ENCODE measurements around the gene RALGAPA2.
"Not testable (repeated sequence)": the region's sequence is repeated elsewhere in the genome, so short reads cannot be mapped to it uniquely, and the experiment has no call there.

The RALGAPA2 gene

DNA sequence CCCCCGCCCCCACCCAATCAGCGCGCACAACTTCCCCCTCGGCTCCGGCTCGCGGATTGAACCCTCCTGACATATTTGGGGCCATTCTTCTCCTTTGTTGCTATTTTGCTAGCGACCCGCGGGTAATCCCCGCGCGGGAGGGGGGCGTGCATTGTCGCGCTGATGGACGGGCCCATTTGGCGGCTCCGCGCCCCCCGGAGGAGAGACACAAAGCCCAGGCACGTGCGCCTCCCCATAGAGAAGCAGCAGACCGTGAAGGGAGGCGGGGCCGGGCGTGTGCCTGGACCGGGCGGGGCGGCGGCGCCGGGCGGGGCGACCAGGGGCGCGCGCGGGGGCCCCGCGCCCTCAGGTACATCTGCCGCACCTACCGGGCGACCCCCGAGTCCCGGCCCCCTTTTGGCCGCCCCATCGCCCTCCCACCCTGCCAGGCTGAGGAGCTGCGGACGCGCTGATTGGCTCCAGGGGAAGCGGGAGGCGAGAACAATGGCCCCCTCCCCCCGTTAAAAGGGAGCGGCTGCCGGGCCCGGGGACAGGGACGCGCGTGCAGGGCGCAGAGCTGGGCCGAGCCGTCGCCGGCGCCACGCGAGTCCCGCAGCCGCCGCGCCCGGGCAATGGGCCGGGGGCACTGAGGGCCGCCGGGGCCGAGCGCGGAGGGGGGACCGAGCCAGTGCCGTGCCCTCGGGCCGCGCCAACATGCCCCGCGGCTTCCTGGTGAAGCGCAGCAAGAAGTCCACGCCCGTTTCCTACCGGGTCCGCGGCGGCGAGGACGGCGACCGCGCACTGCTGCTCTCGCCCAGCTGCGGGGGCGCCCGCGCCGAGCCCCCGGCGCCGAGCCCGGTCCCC lies 344.6 kb downstream of the RALGAPA2 start, which contains the start of gene INSM1:
INSM1 (plus strand) TSS at position 530 of the 843 bp plus-strand sequence; CDS start at position 694, 164 bp downstream.
- DNase-seq (ENCODE audit: low spot score) = peak; percentile 61

DNA sequence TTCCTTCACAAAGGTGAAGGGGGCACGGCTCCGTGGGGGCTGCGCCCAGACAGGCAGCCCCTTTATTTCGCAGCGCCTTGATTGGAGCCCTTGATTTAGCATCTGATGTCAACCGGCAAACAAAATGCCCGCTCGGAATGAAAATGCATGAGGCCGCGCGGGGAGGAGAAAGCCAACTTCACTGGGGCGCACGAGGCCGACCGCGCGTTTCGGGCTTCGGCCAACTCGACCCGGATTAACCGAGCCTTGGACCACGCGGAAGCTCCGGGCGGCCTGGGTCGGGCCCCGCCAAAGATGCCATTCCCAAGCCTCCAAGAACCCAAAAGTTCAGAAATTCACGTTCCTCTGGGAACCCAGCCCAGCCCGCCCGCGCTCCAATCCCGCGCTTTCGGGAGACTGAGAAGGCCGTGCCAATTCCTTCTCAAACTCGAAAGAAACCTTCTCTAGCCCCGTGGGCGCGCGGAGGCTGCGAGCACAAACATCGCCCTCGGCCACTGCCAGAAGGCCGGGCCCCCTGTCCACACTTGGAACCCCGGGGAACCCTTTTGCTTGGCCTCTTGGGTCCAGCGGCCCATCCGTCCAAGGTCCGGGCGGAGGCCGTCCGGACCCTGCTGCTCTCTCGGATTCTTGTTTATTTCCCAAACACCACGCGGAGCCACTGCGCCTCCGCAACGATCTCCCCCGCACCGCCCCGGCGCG lies 345.4 kb downstream of the RALGAPA2 start:
- peak; percentile 36 for DNase-seq (ENCODE audit: low spot score)

DNA sequence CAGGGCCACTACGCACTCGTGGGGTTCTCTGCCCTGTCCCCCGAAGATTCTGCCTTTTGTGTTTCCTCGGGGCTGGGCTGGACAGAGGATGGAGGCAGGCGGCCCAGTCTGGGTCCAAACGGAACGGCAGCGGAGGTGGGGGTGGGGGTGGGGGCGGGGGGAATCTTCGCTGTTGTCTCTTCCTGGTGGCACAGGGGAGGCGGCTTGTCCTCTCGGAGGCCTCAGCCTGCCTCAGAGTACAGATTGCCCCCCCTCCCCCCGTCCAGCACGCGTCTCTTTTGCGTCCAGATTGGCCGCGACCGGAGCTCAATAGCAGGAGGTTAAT lies 345.9 kb downstream of the RALGAPA2 start:
- DNase-seq (ENCODE audit: low spot score) = no peak

DNA sequence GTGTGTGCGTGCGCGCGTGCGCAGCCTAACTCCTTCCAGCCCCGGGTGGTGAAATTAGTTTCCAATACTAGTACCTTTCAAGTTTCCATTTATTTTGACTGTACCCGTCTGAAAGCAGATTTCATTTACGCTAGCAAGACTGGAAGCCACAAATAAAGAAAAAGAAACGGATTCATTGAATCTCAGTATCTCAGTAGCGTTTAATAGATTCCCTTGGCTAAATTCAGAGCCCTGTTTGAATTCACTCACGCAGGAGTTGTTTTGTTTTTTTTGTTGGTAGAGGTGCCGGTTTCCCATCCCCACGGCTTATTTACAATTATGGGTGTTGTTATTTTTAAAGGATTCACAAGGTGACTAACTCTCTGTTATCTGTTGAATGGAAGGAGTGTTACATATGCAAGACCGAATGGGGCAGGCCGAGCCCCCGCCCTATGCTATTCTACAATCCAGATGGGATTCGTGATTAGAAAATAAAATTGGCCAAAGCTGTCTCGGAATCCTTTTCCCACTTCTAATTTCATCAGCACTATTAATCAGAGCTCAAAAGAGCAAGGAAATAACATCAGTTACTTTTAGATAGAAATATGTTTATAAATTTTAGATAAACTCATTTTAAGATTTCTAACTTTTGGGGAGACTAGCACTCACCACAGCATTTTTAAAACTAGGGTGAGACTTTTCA lies 346.8 kb downstream of the RALGAPA2 start:
- DNase-seq (ENCODE audit: low spot score) = no peak

DNA sequence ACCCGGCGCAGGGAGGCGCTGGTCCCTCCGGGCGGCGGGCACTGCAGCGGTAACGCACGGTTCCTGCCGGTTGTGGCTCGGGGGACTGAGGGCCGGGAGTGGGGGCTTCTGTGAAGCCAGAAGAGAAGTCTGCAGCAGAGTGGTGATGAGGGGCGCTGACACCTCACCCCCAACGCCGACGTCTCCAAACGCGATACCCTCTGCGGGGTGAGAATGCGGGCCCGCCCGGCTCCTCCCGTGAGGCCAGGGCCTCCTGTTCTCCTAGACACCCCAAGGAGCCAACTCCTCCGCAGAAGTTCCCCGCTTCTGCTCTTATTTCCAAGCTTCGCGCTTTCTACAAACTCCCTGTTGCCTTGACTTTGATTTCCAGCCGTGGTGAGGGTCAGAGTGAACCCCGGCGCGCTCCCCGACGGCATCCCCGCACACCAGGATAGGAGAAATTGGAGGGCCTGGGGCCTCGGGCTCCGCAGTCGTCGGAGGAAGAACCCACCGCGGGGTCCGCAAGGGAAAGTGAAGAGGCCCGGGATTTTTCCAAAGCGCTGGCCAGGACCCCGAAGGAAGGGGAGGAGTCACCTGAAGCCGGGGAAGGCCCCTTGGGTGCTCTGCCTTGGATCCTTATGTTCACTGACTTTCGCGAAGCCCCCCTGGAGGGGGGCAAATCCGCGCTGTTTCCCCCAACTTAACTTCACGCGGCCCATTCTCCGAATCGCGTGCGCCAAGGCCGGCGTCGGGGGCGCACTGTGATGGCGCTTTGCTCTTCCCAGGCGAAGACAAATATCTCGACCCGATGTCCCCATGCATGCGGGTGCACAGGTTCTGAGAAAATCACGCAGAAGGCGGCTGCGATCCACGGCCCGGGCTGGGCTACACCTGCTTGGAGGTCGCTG lies 347.6 kb downstream of the RALGAPA2 start:
- DNase-seq (ENCODE audit: low spot score) = no peak

DNA sequence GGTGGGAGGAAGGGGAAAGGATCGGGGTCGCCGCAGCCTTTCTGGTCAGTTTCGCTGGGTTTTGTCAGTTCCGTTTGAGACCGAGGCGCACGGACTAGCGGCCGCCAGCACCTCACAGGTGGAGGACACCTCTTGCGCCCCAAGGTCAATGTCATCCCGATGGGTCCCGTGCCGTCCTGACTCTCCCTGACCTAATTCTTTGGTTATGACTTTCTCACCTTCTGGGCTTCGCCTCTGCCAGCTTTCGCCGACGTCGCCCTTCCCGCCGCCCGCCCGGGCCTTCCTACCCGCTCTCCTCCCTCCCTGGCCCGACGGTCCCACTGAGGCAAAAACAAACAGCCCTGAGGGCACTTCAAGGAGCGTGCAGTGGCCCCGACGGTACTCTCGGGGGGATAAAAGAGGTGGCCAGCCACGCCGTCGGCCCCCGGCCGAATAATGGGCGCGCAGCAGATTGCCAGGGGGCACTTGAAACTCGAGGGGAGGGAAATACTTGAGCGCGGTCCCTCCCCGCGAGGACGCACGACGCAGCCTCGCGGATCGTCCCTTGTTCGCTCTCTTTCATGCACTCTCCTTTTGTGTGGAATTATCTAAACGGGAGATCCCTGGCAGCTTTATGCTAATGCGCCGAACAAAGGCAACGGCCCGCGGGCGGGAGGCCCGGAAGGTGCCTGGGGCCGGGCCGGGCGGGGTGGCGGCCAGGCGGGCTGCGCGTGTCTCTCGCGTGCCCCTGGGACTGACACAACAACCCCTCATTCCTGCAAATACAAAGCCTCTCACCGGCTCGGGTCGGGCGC lies 348.4 kb downstream of the RALGAPA2 start:
- DNase-seq (ENCODE audit: low spot score) = peak; percentile 65

DNA sequence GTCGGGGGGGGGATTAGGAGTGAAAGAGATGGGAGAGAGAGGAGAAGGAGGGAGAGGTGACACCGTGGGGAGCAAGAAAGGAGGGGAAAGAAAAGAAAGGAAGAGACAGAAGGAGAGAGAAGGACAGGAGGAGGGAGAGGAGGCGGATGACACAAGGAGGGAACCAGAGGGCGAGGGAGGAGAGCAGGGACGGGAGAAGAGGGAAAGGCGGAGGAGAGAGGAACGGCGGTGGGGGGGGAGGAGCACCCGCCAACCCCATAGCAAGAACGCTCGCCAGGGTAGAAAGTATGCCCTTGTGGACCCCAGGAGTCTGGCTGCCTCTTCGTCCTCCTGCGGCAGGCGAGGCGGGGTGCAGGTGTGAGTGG lies 349.0 kb downstream of the RALGAPA2 start:
- DNase-seq (ENCODE audit: low spot score) = no peak

DNA sequence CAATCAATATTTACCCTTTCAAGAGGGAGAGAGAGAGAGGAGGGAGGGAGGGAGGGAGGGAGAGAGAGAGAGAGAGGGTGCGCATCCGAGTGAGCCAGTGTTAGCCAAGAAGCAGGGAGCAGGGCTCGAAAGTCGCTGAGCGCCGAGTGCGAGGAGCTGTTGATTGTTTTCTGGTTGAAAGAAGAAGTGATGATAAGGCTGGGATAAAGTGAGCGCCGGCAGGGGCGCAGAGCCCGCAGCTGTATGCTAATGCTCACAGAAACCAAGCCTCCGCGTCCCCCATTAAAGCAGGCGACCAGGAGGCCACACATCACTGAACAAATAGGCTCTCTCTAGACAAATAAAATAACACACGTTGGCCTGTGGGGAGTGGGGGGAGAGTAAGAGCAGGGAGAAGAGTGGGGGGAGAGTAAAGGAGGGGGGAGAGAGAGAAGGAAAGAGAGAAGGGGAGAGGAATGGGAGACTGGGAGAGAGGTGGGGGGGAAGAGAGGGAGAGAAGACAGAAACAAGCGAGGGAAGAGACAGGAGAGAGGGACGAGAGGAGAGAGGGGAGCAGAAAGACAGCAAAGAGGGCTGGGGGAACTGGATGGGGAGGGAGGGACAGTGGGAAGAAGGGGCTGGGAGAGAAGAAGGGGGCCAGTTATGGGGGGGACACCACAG lies 349.5 kb downstream of the RALGAPA2 start:
- no peak for DNase-seq (ENCODE audit: low spot score)

DNA sequence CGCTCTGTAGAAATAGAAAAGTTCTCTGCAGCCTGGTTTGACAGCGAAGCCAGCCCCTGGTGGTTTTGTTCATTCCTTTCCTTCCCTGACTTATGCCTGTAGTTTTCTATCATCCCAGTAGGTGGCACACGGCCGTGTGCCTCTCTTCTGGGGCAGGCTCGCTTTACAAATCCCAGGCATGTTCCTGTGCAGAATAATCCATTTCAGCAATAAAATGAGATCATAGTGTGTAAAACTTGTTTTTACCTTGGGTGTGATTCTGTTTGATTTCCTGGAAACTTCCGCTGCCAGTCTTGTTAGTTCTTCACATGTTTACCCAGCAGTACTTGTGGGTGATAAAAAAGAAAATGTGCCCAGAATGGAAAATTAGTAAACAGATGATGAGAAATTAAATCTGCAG lies 352.0 kb downstream of the RALGAPA2 start:
- DNase-seq (ENCODE audit: low spot score) = peak; percentile 70

DNA sequence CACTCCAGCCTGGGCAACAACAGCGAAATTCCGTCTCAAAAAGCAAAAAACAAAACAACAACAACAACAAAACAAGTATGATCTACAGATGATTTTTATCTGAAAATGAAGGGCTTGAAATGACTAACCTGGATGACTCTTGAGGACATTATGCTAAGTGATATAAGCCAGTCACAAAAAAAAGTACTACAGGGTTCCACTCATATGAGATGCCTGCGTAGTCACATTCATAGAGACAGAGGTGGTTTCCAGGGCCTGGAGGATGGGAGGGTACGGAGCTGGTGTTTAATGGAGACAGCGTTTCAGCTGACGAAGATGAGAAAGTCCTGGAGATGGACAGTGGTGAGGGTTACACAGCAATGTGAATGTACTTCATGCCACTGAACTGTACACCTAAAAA lies 352.8 kb downstream of the RALGAPA2 start:
- no peak for DNase-seq (ENCODE audit: low spot score)

DNA sequence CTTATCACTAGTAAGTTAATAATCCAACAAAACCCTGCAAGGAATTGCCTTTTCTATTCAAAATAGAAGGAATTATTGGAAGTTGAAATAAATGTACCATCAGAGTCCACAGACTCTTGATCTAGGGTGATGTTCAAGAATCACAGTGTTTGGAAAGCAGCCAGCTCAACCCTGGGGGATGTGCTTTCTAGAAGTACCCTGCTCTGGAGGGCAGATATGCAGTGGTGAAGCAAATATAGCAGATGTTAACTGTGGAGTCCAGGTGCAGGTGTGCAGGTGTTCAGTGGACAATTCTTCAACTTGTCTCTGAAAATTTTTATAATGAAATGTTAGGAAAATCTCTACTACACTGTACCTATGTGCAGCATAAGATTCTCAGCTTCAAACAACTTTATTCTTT lies 353.6 kb downstream of the RALGAPA2 start:
- no peak for DNase-seq (ENCODE audit: low spot score)

DNA sequence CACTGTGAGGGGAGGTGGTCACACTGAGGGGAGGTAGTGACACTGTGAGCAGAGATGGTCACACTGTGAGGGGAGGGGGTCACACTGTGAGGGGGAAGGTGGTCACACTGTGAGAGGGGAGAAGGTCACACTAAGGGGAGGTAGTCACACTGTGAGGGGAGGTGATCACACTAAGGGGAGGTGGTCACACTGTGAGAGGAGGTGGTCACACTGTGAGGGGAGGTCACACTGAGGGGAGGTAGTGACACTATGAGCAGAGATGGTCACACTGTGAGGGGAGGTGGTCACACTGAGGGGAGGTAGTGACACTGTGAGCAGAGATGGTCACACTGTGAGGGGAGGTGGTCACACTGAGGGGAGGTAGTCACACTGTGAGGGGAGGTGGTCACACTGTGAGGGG lies 356.9 kb downstream of the RALGAPA2 start:
- DNase-seq (ENCODE audit: low spot score) = not testable (repeated sequence)

DNA sequence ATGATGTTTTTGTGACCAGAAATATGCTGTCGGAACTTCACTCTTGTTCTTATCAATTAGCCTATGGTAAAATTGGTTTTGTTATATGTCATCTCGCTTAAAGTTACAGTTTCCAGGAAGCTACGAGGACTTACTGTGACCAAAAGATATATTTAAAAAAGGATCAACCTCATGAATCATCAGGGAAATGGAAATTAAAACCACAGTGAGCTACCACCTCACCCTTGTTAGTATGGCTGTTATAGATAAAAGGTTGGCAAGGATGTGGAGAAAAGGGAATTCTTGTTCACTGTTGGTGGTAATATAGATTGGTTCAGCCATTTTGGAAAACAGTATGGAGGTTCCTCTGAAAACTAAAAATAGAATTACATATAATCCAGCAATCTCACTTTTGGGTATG lies 358.9 kb downstream of the RALGAPA2 start:
- DNase-seq (ENCODE audit: low spot score) = no peak

DNA sequence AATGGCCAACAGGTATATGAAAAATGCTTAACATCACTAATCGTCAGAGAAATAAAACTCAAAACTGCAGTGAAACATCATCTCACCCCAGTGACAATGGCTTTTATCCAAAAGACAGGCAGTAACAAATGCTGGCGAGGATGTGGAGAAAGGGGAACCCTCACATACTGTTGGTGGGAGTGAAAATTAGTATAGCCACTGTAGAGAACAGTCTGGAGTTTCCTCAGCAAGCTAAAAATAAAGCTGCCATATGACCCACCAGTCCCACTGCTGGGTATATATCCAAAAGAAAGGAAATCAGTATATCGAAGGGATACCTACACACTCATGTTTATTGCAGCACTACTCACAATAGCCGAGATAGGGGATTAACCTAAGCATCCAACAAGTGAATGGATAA lies 368.0 kb downstream of the RALGAPA2 start:
- no peak for DNase-seq (ENCODE audit: low spot score)

DNA sequence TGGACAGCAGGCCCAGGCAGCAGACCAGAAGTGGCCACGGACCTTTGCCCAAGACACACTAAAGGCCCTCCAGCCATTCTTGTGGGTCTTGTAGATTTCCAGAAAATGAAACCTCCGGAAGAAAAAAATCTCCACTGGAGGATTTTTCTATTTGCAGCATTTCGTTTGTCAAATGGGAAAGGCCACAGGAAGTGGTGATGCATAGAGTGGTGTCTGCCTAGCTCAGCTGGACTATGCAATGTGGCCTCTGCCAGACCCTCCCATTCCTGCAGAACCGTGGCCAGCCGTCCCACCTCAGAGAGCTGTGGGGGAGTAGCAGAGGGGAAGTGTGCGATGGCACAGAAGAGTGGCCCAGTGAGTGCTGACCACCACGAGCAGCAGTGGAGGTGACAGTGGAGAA lies 368.5 kb downstream of the RALGAPA2 start:
- no peak for DNase-seq (ENCODE audit: low spot score)
